HepG2 (cell line): ENCODE measurements around the gene SQSTM1. TPM values are rescaled to one million over a fixed set of nuclear protein-coding genes. Genes with fewer than 3 reads are reported as not detected.

Source experiments
- CREB1 ChIP-seq, 2 experiments: fragments of 450-650 bp in 1 of 2; IDR thresholded peaks; 2 replicates each; pipeline ENCODE4 v1.6.1; 2016 to 2017; ENCODE audit warnings: control low read depth in 1 of 2, mild to moderate bottlenecking in 1 of 2, missing compliant biosample characterization in 1 of 2, missing genetic modification characterization in 1 of 2
- GABPA ChIP-seq, 2 experiments: IDR thresholded peaks; 2 replicates each; pipeline ENCODE4 v1.6.1; 2011 to 2016; ENCODE audit warnings: low read depth in 2 of 2, low read length in 1 of 2, missing biosample characterization in 1 of 2, missing genetic modification characterization in 1 of 2
- GPN1 ChIP-seq: sonication (generic); formaldehyde crosslinking; IDR thresholded peaks from 2 replicates; pipeline ENCODE4 v1.5.1; 2020; ENCODE audit warnings: missing genetic modification reagents, borderline replicate concordance
- MAZ ChIP-seq, 2 experiments: sonication (generic) in 1 of 2; formaldehyde crosslinking in 1 of 2; IDR thresholded peaks; 2 replicates each; pipeline versions ENCODE4 v1.5.0 to v1.6.1; 2012 to 2020; ENCODE audit warnings: low read depth in 2 of 2, mild to moderate bottlenecking in 2 of 2, borderline replicate concordance in 1 of 2, improper control_type of control experiment in 1 of 2, low read length in 1 of 2, missing genetic modification reagents in 1 of 2, moderate library complexity in 1 of 2
- MXD3 ChIP-seq: IDR thresholded peaks from 2 replicates; pipeline ENCODE4 v1.6.1; 2016; ENCODE audit warnings: mild to moderate bottlenecking, missing biosample characterization, missing genetic modification reagents
- NONO ChIP-seq, 2 experiments: fragments of 450-650 bp in 1 of 2; sonication (generic) in 1 of 2; formaldehyde crosslinking in 1 of 2; IDR thresholded peaks in 1 of 2; conservative IDR thresholded peaks in 1 of 2; 2 replicates each; pipeline versions ENCODE4 v1.6.1 to v1.8.0; 2017 to 2022; ENCODE audit warnings: mild to moderate bottlenecking in 1 of 2, missing genetic modification reagents in 1 of 2, moderate library complexity in 1 of 2
- NR3C1 ChIP-seq: sonication (generic); formaldehyde crosslinking; IDR thresholded peaks from 2 replicates; pipeline ENCODE4 v1.4.0; 2020; ENCODE audit warnings: missing genetic modification reagents
- PRMT3 ChIP-seq: sonication (generic); formaldehyde crosslinking; IDR thresholded peaks from 2 replicates; pipeline ENCODE4 v1.8.1; 2022; ENCODE audit warnings: low read depth, mild to moderate bottlenecking, moderate library complexity, missing genetic modification reagents, borderline replicate concordance
- RERE ChIP-seq: IDR thresholded peaks from 2 replicates; pipeline ENCODE4 v1.6.1; 2016; ENCODE audit warnings: low read depth, missing genetic modification reagents, missing compliant biosample characterization
- ZBED4 ChIP-seq: sonication (generic); formaldehyde crosslinking; IDR thresholded peaks from 2 replicates; pipeline ENCODE4 v1.4.0; 2020; ENCODE audit warnings: missing genetic modification reagents, borderline replicate concordance
- ZBTB8A ChIP-seq: sonication (generic); formaldehyde crosslinking; IDR thresholded peaks from 2 replicates; pipeline ENCODE4 v1.4.0; 2020; ENCODE audit warnings: mild to moderate bottlenecking, low read depth, missing genetic modification reagents, borderline replicate concordance
- ZNF225 ChIP-seq: sonication (generic); formaldehyde crosslinking; IDR thresholded peaks from 2 replicates; pipeline ENCODE4 v1.4.0; 2020; ENCODE audit warnings: mild to moderate bottlenecking, missing genetic modification reagents
- ZNF597 ChIP-seq: sonication (generic); formaldehyde crosslinking; IDR thresholded peaks from 2 replicates; pipeline ENCODE4 v1.5.0; 2020; ENCODE audit warnings: missing genetic modification reagents
- ZSCAN29 ChIP-seq: sonication (generic); formaldehyde crosslinking; conservative IDR thresholded peaks from 2 replicates; pipeline ENCODE4 v1.4.0; 2020; ENCODE audit warnings: mild to moderate bottlenecking, missing genetic modification reagents
- polyA plus RNA-seq, 8 experiments: library from polyadenylated mRNA; depleted of rRNA in 3 of 8; stranded (reverse) in 7 of 8; unstranded in 1 of 8; fragments of >200 nt; fragmentation: Illumina TruSeq in 4 of 8; extraction: Trizol in 4 of 8; gene quantifications; 2 replicates each; pipeline versions ENCODE4 v1.2.1 to v1.2.3, GENCODE V29; 2011 to 2016; ENCODE audit warnings: low read depth in 4 of 8, missing spikeins in 1 of 8, mixed read lengths in 1 of 8; ENCODE audit not compliant: insufficient read depth in 1 of 8
- total RNA-seq, 5 experiments: library from RNA; depleted of rRNA; stranded (reverse); fragments of >200 nt; fragmentation: Illumina TruSeq; extraction: Trizol; gene quantifications; 2 replicates each; pipeline ENCODE4 v1.2.3, GENCODE V29; 2016; ENCODE audit warnings: low read depth in 1 of 5

SQSTM1 gene
- total and polyA plus RNA-seq, 2 of the 13 experiments (the other 11 are each of a cell fraction or from before 2014, with no cell fraction given), result 90.9 to 160 TPM

- TF ChIP-seq GABPA (IDR thresholded peaks at IDR 0.05; ENCODE audit: low read depth, low read length) (no peak), GABPA (CRISPR knock-in tag; IDR thresholded peaks at IDR 0.05; ENCODE audit: low read depth) (peak; percentile 69), GPN1 (CRISPR knock-in tag) (no peak; the same call in 1 of the 2 replicates), CREB1 (IDR thresholded peaks at IDR 0.05) (no peak), CREB1 (CRISPR knock-in tag; IDR thresholded peaks at IDR 0.05) (no peak; the same call in 1 of the 2 replicates), ZNF225 (CRISPR knock-in tag) (no peak; the same call in 1 of the 2 replicates), NONO (IDR thresholded peaks at IDR 0.05) (no peak), NONO (CRISPR knock-in tag; conservative IDR thresholded peaks at IDR 0.05) (peak; percentile 86), PRMT3 (CRISPR knock-in tag) (no peak), RERE (CRISPR knock-in tag) (0 out of 2 replicates have a peak, but pooled peaks have one; percentile 22), ZNF597 (CRISPR knock-in tag) (no peak), ZBTB8A (CRISPR knock-in tag) (no peak; the same call in 1 of the 2 replicates), ZBED4 (CRISPR knock-in tag) (peak; percentile 67), MAZ (IDR thresholded peaks at IDR 0.05; ENCODE audit: borderline replicate concordance, low read depth, low read length) (peak; percentile 81), MAZ (CRISPR knock-in tag; IDR thresholded peaks at IDR 0.05; ENCODE audit: low read depth) (peak; percentile 98), NR3C1 (CRISPR knock-in tag) (no peak), ZSCAN29 (CRISPR knock-in tag) (peak; percentile 68; the same call in 1 of the 2 replicates), MXD3 (CRISPR knock-in tag) (peak; percentile 56)
These were observed 38.1 kb downstream of the SQSTM1 start, which contains the start of gene MRNIP (continued) for GRCh38 chr5:179858586-179859427.
